ENCODE data around the gene CYB5R3.

CYB5R3 gene

DNA sequence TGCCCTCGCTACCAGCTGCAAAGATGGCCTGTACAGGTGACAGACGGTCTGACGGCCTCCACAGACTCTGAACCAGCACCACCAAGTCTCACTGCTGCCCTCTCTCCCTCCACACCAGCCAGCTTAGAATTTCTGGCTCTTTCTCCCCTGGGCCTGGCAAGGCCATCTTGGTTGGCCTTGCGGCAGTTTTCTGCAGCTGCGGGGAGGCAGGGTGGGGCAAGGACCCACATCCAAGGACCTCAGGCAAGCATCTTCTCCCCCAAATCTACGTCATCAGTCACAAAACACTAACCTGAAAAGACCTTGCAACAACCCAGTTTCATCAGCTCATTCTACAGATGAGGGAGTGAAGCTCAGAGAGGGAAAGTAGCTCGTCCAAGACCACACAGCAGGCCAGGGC lies 22.8 kb downstream of the CYB5R3 start:
- no peak overlapping the region for H3K4me3 ChIP-seq (ENCODE audit: low read length)
- TF ChIP-seq, protein P1, sequence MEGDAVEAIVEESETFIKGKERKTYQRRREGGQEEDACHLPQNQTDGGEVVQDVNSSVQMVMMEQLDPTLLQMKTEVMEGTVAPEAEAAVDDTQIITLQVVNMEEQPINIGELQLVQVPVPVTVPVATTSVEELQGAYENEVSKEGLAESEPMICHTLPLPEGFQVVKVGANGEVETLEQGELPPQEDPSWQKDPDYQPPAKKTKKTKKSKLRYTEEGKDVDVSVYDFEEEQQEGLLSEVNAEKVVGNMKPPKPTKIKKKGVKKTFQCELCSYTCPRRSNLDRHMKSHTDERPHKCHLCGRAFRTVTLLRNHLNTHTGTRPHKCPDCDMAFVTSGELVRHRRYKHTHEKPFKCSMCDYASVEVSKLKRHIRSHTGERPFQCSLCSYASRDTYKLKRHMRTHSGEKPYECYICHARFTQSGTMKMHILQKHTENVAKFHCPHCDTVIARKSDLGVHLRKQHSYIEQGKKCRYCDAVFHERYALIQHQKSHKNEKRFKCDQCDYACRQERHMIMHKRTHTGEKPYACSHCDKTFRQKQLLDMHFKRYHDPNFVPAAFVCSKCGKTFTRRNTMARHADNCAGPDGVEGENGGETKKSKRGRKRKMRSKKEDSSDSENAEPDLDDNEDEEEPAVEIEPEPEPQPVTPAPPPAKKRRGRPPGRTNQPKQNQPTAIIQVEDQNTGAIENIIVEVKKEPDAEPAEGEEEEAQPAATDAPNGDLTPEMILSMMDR (conservative IDR thresholded peaks at IDR 0.05; ENCODE audit: low read depth, low read length) = no peak
- no peak for DNase-seq (ENCODE audit: low read depth)

DNA sequence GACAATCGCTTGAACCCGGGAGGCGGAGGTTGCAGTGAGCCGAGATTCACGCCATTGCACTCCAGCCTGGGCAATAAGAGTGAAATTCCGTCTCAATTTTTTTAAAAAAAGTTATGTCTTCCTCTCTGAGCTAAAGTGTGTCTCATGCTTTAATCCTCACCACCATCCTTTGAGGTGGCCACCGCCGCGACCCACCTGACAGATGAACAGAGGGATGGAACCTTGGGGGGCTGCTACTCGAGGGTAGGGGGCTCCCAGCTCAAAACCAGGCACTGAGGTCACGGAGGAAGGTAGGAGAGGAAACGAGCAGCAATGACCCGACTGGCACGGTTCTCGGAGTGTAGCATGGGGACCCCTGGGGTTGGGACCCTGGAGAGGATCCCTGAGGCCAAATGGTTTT lies 23.8 kb downstream of the CYB5R3 start:
- TF ChIP-seq, protein P1 (conservative IDR thresholded peaks at IDR 0.05; ENCODE audit: low read depth, low read length) = no peak
- no peak overlapping the region for H3K4me3 ChIP-seq (ENCODE audit: low read length)
- DNase-seq (ENCODE audit: low read depth) = no peak

GRCh38 chr22:42624551-42625106 lies 24.6 kb downstream of the CYB5R3 start:
- TF ChIP-seq, protein P1 (conservative IDR thresholded peaks at IDR 0.05; ENCODE audit: low read depth, low read length) = no peak
- no peak for DNase-seq (ENCODE audit: low read depth)
- no peak overlapping the region for H3K4me3 ChIP-seq (ENCODE audit: low read length)

- no peak for DNase-seq (ENCODE audit: low read depth)
- H3K4me3 ChIP-seq (ENCODE audit: low read length) = no peak overlapping the region
- TF ChIP-seq, protein P1 (conservative IDR thresholded peaks at IDR 0.05; ENCODE audit: low read depth, low read length) = no peak
Measured at GRCh38 chr22:42623756-42624441, 25.3 kb downstream of the CYB5R3 start.

DNA sequence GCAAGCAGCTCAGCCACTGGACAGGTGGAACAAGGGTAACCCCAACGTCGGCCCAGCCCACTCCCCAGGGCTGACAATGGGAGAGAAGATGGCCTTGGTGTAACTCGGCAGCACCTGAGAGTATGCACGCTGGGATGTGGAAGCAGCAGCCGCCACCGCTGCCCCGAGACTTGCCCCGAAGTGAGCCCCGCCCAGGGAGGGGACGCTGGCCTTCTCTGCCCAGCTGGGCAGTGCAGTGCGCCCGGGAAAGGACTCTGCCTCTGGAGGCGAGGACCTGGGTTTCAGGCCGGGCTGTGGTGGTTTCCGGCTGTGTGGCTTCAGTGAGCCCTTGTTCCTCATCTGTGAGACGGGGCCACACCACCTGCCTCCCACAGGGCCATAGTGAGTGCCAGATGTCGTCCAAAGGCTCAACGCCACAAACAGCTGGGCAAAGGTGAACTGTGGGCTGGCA lies 25.9 kb downstream of the CYB5R3 start:
- DNase-seq (ENCODE audit: low read depth) = no peak
- no peak overlapping the region for H3K4me3 ChIP-seq (ENCODE audit: low read length)
- TF ChIP-seq, protein P1 (conservative IDR thresholded peaks at IDR 0.05; ENCODE audit: low read depth, low read length) = no peak

DNA sequence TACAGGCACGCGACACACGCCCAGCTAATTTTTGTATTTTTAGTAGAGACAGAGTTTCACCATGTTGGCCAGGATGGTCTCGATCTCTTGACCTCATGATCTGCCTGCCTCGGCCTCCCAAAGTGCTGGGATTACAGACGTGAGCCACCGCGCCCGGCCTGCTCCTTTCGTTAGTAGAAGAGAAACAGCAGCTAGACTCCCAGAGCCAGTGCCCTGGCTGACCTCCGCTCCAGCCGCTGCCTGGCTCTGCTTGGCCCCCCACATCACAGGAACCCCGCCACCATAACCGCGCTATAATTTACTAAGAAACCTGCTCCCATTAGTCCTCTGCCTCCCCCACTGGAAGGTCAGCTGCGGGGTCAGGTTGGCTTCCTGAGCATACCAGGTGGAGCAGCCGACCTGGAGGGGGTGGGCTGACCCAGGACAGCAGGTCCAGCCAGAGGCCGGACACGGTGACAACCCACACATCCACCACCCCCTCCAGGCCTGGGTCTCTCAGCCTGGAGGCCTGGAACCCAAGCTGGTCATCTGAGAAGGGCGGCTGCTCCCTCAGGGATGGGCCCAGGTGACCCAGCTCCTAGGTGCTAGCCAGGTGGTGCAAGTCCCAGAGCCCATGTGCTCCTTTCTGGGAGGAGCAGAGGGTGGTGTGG lies 27.0 kb downstream of the CYB5R3 start:
- TF ChIP-seq, protein P1 (conservative IDR thresholded peaks at IDR 0.05; ENCODE audit: low read depth, low read length) = no peak
- H3K4me3 ChIP-seq (ENCODE audit: low read length) = no peak overlapping the region
- no peak for DNase-seq (ENCODE audit: low read depth)

Measured in retinal pigment epithelial cell (primary cell).